Erythroblast (primary cell): ENCODE results near the gene DCP1A.

Experiments
- GATA1 ChIP-seq: IDR thresholded peaks from 2 replicates; pipeline ENCODE4 v1.6.1; 2011; ENCODE audit warnings: low read depth, mild to moderate bottlenecking, control low read depth, low read length, moderate library complexity
- POLR2A ChIP-seq: IDR thresholded peaks from 2 replicates; pipeline ENCODE4 v1.6.1; 2011; ENCODE audit warnings: mild to moderate bottlenecking, low read length

DNA sequence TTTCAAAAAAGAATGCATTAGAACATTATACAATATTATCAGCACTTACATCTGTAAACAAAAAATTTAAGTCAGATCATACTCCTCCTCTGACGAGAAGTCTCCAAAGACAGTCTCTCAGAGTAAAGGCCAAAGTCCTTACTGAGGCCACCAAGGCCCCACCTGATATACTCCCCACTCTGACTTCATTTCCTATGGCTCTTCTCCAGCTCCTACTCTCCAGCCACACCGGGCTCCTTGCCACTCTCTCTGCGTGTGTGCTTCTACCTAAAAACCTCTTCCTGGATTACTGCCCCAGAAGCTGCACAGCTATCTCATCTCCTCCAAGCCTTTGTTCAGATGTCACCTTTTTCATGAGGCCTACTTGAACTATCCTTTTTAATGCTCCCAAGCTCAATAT lies 5.0 kb downstream of the DCP1A start:
- no peak for TF ChIP-seq POLR2A
- no peak for TF ChIP-seq GATA1
